Measurements from ENCODE around the gene FCF1.
"Not testable (repeated sequence)": the region's sequence is repeated elsewhere in the genome, so short reads cannot be mapped to it uniquely, and the experiment has no call there.

The FCF1 gene

GRCh38 chr14:74720526-74720925 is 7.6 kb downstream of the FCF1 start:
- no peak for TF ChIP-seq ZNF274 (IDR thresholded peaks at IDR 0.05; ENCODE audit: low read depth, low read length)
- no peak overlapping the region for H3K4me3 ChIP-seq (ENCODE audit: low read length)

- no peak for TF ChIP-seq ZNF274 (IDR thresholded peaks at IDR 0.05; ENCODE audit: low read depth, low read length)
- no peak overlapping the region for H3K4me3 ChIP-seq (ENCODE audit: low read length)
Measured at GRCh38 chr14:74723134-74723533, 10.2 kb downstream of the FCF1 start.

- H3K4me3 ChIP-seq (ENCODE audit: low read length), result no peak overlapping the region
- no peak for TF ChIP-seq ZNF274 (IDR thresholded peaks at IDR 0.05; ENCODE audit: low read depth, low read length)
Measured at GRCh38 chr14:74732387-74732786, 19.4 kb downstream of the FCF1 start.

DNA sequence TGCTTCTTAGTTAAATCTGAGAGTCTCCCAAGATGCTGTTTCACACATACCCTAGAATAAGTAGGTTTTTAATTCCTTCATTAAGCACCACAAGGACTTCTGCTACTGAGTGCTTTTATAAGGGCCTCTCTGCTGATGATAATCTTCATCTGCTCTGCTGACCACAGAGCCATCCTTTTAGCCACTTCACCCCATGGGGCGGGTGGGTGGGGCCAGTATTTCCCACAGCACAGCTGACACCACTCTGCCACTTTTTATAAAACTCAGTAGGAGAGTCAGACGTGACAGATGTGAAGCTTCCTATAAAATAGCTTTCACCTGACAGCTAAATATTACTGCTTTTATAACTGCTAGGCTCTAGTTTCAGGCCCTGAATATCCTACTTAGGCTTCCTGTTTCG is 20.3 kb downstream of the FCF1 start:
- TF ChIP-seq ZNF274 (IDR thresholded peaks at IDR 0.05; ENCODE audit: low read depth, low read length), result no peak
- H3K4me3 ChIP-seq (ENCODE audit: low read length), result no peak overlapping the region

- no peak overlapping the region for H3K4me3 ChIP-seq (ENCODE audit: low read length)
- TF ChIP-seq ZNF274 (IDR thresholded peaks at IDR 0.05; ENCODE audit: low read depth, low read length), result no peak
Measured at GRCh38 chr14:74735125-74735524, 22.2 kb downstream of the FCF1 start.

DNA sequence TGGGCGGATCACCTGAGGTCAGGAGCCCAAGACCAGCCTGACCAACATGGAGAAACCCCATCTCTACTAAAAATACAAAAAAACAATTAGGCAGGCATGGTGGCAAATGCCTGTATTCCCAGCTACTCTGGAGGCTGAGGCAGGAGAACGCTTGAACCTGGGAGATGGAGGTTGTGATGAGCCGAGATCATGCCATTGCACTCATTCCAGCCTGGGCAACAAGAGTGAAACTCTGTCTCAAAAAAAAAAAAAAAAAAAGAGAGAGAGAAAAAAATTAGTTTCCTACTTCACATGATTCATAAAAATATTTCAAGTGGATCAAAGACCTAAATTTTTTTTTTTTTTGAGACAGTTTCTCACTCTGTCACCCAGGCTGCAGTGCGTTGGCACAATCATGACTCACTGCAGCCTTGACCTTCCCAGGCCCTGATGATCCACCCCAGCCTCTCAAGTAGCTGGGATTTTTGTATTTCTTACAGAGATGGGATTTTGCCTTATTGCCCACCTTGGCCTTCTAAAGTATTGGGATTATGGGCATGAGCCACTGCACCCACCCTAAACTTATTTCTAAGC is 24.9 kb downstream of the FCF1 start:
- H3K4me3 ChIP-seq (ENCODE audit: low read length), result no peak overlapping the region
- TF ChIP-seq ZNF274 (IDR thresholded peaks at IDR 0.05; ENCODE audit: low read depth, low read length), result no peak

GRCh38 chr14:74739293-74740030 is 26.5 kb downstream of the FCF1 start:
- TF ChIP-seq ZNF274 (IDR thresholded peaks at IDR 0.05; ENCODE audit: low read depth, low read length), result no peak

GRCh38 chr14:74747237-74747636 is 34.3 kb downstream of the FCF1 start:
- TF ChIP-seq ZNF274 (IDR thresholded peaks at IDR 0.05; ENCODE audit: low read depth, low read length), result no peak
- H3K4me3 ChIP-seq (ENCODE audit: low read length), result no peak overlapping the region

More at GRCh38 chr14:74739293-74740030, 26.5 kb downstream of the FCF1 start:
- H3K4me3 ChIP-seq (ENCODE audit: low read length), result no peak overlapping the region

DNA sequence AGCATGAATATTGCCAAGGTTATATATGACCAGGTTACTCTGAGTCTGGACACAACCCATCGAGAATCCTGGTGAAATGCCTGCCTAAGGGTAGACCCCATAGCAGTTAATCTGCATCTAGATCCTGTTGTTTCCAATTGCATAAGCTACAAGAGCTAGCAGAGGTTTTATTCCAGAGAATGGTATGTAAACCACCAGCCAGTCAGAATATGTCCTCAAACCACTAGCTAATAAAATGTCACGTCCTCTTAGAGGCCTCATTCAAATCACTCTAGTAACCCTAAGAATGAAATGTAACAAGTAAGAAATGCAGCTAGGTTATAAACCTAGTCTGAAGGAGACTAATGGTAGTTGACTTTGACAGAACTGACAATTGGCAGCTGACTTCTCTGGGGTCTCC is 41.2 kb downstream of the FCF1 start:
- no peak for TF ChIP-seq ZNF274 (IDR thresholded peaks at IDR 0.05; ENCODE audit: low read depth, low read length)
- H3K4me3 ChIP-seq (ENCODE audit: low read length), result no peak overlapping the region

GRCh38 chr14:74754899-74755298 is 42.0 kb downstream of the FCF1 start:
- H3K4me3 ChIP-seq (ENCODE audit: low read length), result no peak overlapping the region
- TF ChIP-seq ZNF274 (IDR thresholded peaks at IDR 0.05; ENCODE audit: low read depth, low read length), result no peak

DNA sequence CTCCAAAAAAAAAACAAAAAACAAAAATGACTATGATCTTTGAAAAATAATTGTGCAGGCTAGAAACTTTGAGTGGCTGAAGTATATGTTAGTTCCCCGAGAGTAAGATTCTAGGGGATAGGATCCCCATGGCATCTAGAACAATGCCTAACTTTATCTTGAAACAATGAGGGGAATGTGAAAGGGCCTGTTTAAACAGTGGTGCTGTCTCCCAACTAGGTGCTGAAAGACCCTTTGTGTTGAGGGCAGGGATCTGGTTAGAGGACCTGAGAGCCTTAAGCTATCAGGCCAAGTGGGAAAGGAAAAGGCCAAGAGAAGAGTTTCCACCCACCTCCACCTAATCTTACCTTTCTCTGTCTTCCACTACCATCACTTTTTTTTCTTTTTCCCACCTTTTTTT is 43.4 kb downstream of the FCF1 start:
- no peak for TF ChIP-seq ZNF274 (IDR thresholded peaks at IDR 0.05; ENCODE audit: low read depth, low read length)
- no peak overlapping the region for H3K4me3 ChIP-seq (ENCODE audit: low read length)

DNA sequence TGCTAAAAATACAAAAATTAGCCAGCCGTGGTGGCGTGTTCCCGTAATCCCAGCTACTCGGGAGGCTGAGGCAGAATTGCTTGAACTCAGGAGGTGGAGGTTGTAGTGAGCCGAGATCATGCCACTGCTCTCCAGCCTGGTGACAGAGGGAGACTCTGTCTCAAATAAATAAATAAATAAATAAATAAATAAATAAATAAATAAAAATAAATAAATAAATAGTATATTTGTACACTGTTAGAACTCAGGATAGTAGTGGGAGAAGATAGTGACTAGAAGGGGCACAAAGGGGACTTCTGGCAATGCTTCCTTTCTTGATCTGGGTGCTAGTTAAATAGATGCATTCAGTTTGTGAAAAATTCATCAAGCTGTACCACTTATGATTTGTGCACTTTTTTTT is 45.6 kb downstream of the FCF1 start:
- H3K4me3 ChIP-seq (ENCODE audit: low read length), result not testable (repeated sequence)

DNA sequence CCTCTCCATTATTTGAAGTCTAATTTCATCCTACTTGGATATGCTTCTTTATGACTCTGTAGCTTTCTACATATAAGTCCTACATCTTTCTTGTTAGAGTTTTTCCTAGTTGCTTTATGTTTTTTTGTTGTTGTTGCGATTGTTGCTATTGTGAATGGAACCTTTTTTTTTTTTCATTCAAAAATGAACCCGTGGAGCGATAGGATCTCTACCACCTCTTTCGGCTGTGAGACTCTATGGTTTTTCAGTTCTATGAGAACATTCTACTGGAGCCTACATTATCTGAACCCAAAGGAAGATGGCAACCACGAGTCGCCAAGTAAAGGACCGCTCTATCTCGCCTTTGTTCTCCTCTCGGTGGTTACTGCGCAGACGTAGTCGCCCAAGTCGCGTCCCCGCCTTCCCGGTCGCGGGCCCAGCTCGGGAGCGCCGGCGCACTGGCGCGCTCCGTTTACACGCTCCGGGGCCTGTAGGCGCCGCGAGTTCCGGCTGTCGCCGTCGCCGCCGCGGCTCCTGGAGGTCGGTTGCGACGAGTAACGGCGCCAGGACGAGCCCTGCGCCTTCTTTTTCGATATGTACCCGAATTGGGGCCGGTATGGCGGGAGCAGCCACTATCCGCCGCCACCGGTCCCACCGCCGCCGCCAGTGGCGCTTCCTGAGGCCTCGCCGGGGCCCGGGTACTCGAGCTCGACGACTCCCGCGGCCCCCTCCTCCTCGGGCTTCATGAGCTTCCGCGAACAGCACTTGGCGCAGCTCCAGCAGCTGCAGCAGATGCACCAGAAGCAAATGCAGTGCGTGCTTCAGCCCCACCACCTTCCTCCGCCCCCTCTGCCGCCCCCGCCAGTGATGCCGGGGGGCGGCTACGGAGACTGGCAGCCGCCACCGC is 50.2 kb downstream of the FCF1 start, which contains the start of gene YLPM1:
Gene YLPM1, plus strand, starts transcription at position 400 of the 886 bp plus-strand sequence. Its CDS starts 174 bp downstream, at position 574.
- TF ChIP-seq ZNF274 (IDR thresholded peaks at IDR 0.05; ENCODE audit: low read depth, low read length), result no peak

DNA sequence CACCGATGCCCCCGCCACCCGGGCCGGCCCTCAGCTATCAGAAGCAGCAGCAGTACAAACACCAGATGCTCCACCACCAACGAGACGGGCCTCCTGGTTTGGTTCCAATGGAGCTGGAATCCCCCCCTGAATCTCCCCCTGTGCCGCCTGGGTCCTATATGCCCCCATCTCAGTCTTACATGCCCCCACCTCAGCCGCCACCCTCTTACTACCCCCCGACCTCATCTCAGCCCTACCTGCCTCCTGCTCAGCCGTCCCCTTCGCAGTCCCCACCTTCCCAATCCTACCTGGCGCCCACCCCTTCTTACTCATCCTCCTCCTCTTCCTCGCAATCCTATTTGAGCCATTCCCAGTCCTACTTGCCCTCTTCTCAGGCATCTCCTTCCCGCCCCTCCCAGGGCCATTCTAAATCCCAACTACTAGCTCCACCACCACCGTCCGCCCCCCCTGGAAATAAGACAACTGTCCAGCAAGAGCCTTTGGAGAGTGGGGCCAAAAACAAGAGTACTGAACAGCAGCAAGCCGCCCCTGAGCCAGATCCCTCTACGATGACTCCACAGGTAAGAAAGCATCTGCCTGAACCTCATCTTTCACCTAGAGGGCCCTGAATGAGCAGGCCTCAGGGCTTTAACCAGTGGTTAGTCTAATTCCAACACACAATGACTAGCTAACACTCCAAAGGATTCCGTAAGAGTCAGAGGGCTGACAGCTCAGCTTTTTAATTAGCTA is 51.0 kb downstream of the FCF1 start:
- peak overlapping the region; percentile 70 for H3K4me3 ChIP-seq (ENCODE audit: low read length)
- TF ChIP-seq ZNF274 (IDR thresholded peaks at IDR 0.05; ENCODE audit: low read depth, low read length), result no peak

More for the DNA sequence above, 50.2 kb downstream of the FCF1 start, which contains the start of gene YLPM1:
- peak within 1 kb of the TSS; percentile 70 for H3K4me3 ChIP-seq (ENCODE audit: low read length)
